Measurements from ENCODE around the gene PRTN3. TPM values are rescaled to one million over a fixed set of nuclear protein-coding genes. Genes with fewer than 3 reads are reported as not detected.
A peak's percentile ranks its signal among the peaks of the same experiment; 100 is the strongest.

The PRTN3 gene
- total RNA-seq, 1 donor from 2014 or later, result not detected

DNA sequence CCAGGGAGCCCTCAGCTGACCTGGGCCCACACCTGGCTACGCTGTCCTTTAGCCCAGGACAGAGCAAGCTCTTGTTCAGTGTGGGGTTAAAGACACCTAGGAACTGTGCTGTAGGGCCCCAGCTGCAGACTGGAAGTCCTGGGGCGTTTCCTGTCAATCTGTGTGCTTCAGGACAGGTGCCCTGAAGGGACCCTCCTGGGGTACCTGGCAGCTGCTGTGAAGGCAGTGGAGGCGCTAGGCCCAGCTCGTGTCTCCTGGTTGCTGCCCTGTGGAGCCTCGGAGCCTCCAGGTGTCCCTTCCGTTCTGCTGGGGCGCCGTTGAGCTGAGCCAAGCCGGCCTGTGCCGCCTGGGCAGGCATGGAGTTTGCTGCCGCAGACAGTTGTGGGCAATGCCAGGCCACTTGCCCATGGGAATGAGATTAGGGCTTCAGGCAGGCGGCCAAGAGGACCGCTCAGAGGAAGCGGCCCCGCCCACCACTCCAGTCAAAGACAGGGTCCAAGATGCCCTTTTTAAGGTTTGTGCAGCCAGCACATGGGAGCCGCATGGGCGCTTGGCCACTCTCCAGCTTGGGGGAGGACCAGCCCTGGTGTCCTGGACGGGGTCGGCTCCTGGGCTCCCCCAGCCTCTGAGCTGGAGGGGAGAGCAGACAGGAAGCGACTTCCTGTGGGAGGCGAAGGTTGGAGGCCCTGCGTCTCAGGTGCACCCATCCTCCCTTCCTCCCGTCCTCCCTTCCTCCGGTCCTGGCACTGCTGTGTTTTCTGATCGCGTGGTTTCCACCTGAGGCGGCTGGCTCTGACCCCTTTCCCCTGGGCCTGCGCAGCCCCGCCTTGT is 39.6 kb upstream of the PRTN3 start:
- peak overlapping the region; percentile 90 for H3K4me3 Mint-ChIP-seq (ENCODE audit: unreplicated experiment)
- H3K27me3 Mint-ChIP-seq (ENCODE audit: unreplicated experiment), result peaks cover 16% of the 10 kb centered on the region
- peaks cover 24% of the 10 kb centered on the region for H3K4me1 Mint-ChIP-seq (ENCODE audit: low read depth, unreplicated experiment)
- peaks cover 11% of the 10 kb centered on the region for H3K9me3 Mint-ChIP-seq (ENCODE audit: unreplicated experiment)
- no peaks in the 10 kb centered on the region for H3K36me3 Mint-ChIP-seq (ENCODE audit: unreplicated experiment)
- no peak for DNase-seq
- TF ChIP-seq, protein P1, sequence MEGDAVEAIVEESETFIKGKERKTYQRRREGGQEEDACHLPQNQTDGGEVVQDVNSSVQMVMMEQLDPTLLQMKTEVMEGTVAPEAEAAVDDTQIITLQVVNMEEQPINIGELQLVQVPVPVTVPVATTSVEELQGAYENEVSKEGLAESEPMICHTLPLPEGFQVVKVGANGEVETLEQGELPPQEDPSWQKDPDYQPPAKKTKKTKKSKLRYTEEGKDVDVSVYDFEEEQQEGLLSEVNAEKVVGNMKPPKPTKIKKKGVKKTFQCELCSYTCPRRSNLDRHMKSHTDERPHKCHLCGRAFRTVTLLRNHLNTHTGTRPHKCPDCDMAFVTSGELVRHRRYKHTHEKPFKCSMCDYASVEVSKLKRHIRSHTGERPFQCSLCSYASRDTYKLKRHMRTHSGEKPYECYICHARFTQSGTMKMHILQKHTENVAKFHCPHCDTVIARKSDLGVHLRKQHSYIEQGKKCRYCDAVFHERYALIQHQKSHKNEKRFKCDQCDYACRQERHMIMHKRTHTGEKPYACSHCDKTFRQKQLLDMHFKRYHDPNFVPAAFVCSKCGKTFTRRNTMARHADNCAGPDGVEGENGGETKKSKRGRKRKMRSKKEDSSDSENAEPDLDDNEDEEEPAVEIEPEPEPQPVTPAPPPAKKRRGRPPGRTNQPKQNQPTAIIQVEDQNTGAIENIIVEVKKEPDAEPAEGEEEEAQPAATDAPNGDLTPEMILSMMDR (IDR thresholded peaks at IDR 0.05; ENCODE audit: partially characterized antibody, unreplicated experiment), result no peak
- H3K27ac Mint-ChIP-seq (ENCODE audit: unreplicated experiment), result peak overlapping the region; percentile 92

DNA sequence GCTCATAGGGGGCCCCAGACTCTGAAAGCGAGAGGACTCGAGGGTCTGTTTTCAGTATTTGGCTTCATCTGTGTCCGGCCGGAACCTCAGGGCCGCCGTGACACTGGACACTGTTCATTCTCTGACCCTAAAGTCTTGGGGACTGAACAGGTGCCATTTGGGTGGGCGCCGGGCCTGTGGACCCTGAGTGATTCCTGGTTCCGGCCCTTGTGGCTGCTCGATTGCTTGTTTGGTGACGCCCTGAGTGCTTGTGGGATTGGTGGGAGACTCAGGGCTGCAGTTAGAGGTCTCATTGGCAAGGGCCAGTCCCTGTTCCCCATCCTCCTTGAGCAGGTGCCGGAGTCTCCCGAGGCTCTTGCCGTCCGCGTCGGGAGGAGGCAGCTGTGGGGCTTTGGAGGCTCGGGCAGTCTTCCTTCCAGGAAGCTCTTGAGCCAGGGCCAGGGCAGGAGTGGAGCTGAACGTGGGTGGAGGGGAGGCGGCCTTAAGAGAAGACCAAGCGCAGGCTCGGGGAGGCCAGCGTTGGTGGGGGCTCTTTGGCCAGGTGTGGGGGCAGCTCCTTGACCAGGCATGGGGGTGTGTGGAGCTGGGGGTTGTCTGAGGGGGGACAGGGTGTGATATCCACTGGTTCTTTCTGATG is 38.8 kb upstream of the PRTN3 start:
- Mint-ChIP-seq H3K27ac (ENCODE audit: unreplicated experiment) (peak overlapping the region; percentile 92), H3K9me3 (ENCODE audit: unreplicated experiment) (peaks cover 11% of the 10 kb centered on the region), H3K4me1 (ENCODE audit: low read depth, unreplicated experiment) (peaks cover 21% of the 10 kb centered on the region), H3K27me3 (ENCODE audit: unreplicated experiment) (peaks cover 14% of the 10 kb centered on the region), H3K4me3 (ENCODE audit: unreplicated experiment) (peak overlapping the region; percentile 90), H3K36me3 (ENCODE audit: unreplicated experiment) (no peaks in the 10 kb centered on the region)
- TF ChIP-seq, protein P1 (IDR thresholded peaks at IDR 0.05; ENCODE audit: partially characterized antibody, unreplicated experiment), result no peak
- DNase-seq, result no peak

DNA sequence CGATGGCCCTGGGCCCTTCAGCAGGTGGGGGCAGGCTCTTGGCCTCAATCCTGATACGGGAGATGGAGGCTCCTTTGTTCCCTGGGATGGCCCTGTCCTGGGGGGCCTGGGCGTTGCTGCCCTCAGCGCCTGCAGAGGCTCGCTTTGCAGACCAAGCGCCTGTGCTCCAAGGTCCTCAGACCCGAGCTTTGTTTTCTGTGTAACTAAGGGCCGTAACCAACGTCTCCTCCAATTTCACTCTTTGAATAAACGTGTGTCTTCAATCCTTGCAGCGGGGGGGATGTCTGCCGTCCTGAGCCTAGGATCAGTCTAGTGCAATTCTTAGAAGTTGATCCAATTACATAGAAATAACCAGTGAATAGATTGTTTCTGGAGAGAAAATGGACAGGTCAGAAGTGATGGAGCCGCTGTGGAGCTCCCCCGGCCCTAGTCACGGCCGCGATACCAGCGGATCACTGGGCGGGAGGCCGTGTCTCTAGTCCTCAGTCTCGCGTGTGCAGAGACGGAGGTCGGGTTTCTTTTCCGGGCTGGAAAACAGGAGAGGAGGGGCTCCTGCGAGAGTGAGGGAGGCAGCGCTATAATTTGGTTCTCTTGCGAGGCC is 38.2 kb upstream of the PRTN3 start:
- H3K4me1 Mint-ChIP-seq (ENCODE audit: low read depth, unreplicated experiment), result peaks cover 23% of the 10 kb centered on the region

DNA sequence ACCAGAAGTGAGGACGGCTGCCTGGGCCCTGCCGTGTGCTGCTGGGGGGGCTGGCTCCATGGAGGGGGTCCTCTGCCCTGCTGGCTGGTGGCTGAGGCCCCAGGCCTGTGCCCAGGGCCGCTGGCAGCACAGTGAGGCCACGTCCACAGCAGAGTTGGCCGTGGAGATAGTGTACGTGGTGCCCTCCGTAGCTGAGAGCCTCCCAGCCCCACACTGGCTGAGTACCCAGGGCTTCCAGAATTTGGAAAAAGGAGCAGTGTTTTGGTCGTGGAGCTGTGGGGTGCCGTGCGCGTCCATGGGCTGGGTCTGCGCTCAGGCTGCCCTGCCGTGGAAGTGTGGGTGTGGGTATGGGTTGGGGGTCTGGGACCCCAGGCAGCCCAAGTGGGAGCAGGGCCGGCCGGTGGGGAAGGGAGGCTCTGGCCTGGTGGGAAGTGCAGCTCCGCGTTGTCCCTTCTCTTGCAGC is 37.7 kb upstream of the PRTN3 start:
- H3K9me3 Mint-ChIP-seq (ENCODE audit: unreplicated experiment), result peaks cover 20% of the 10 kb centered on the region
- TF ChIP-seq, protein P1 (IDR thresholded peaks at IDR 0.05; ENCODE audit: partially characterized antibody, unreplicated experiment), result no peak
- peaks cover 26% of the 10 kb centered on the region for H3K4me1 Mint-ChIP-seq (ENCODE audit: low read depth, unreplicated experiment)
- peak overlapping the region; percentile 70 for H3K27ac Mint-ChIP-seq (ENCODE audit: unreplicated experiment)
- peaks cover 24% of the 10 kb centered on the region for H3K27me3 Mint-ChIP-seq (ENCODE audit: unreplicated experiment)
- H3K4me3 Mint-ChIP-seq (ENCODE audit: unreplicated experiment), result peak overlapping the region; percentile 90
- no peak for DNase-seq
- H3K36me3 Mint-ChIP-seq (ENCODE audit: unreplicated experiment), result peaks cover 7% of the 10 kb centered on the region

More for the DNA sequence above, 38.2 kb upstream of the PRTN3 start:
- H3K27me3 Mint-ChIP-seq (ENCODE audit: unreplicated experiment), result peaks cover 20% of the 10 kb centered on the region
- H3K4me3 Mint-ChIP-seq (ENCODE audit: unreplicated experiment), result peak overlapping the region; percentile 90
- TF ChIP-seq, protein P1 (IDR thresholded peaks at IDR 0.05; ENCODE audit: partially characterized antibody, unreplicated experiment), result no peak
- peaks cover 15% of the 10 kb centered on the region for H3K9me3 Mint-ChIP-seq (ENCODE audit: unreplicated experiment)
- H3K27ac Mint-ChIP-seq (ENCODE audit: unreplicated experiment), result peak overlapping the region; percentile 92
- peaks cover 4% of the 10 kb centered on the region for H3K36me3 Mint-ChIP-seq (ENCODE audit: unreplicated experiment)
- no peak for DNase-seq

All from glutamatergic neuron (in vitro differentiated cells).